A549 (cell line): ENCODE data around the gene KIF7. TPM values are rescaled to one million over a fixed set of nuclear protein-coding genes. Genes with fewer than 3 reads are reported as not detected.

ENCODE experiments used
- ATAC-seq, 2 experiments: fragments of 200-7000 bp in 1 of 2; fragments of >200 bp in 1 of 2; cut with Nextera tagmentation in 1 of 2; cut with Tn5 transposase in 1 of 2; 3 replicates each; pipeline versions ENCODE4 v1.8.0 to v1.9.1; 2018 to 2020; ENCODE audit warnings: mild to moderate bottlenecking in 1 of 2, moderate library complexity in 1 of 2
- CTCF ChIA-PET: fragments of 300-600 bp; sonication (Branson Sonifier 250); formaldehyde crosslinking; extraction: SDS; loops from one replicate; lab custom pipeline; 2021; ENCODE audit warnings: antibody characterized with exemption, inconsistent platforms; lab: Yijun Ruan, JAX
- POLR2A ChIA-PET: fragments of 350-600 bp; formaldehyde crosslinking; extraction: SDS; loops from one replicate; lab custom pipeline; 2021; ENCODE audit warnings: antibody characterized with exemption, inconsistent platforms; lab: Yijun Ruan, JAX
- DNase-seq, 2 experiments: peaks; one replicate each; pipeline versions ENCODE4 v3.0.0 to v3.0.0-alpha.2; 2011 to 2016; ENCODE audit warnings: low read depth in 1 of 2, low spot score in 1 of 2
- FAIRE-seq: peaks from 2 replicates; lab custom pipeline; 2011; peaks lifted over from hg19 to GRCh38; lab: Jason Lieb, UNC
- H3K27ac ChIP-seq, 2 experiments: fragments of >200 bp; sonication (Bioruptor Twin); formaldehyde crosslinking; 3 replicates each; pipeline ENCODE4 v1.5.1; 2016 to 2017
- H3K4me1 ChIP-seq: fragments of >200 bp; sonication (Bioruptor Twin); formaldehyde crosslinking; 3 replicates; pipeline ENCODE4 v1.6.1; 2016
- H3K4me2 ChIP-seq: fragments of >200 bp; sonication (Bioruptor Twin); formaldehyde crosslinking; 3 replicates; pipeline ENCODE4 v1.6.1; 2016
- H3K4me3 ChIP-seq: fragments of >200 bp; sonication (Bioruptor Twin); formaldehyde crosslinking; 3 replicates; pipeline ENCODE4 v1.5.1; 2016
- H3K9me3 ChIP-seq: fragments of >200 bp; sonication (Bioruptor Twin); formaldehyde crosslinking; 3 replicates; pipeline ENCODE4 v1.6.1; 2016
- BHLHE40 ChIP-seq: IDR thresholded peaks from 2 replicates; pipeline ENCODE4 v1.6.1; 2012; ENCODE audit warnings: low read depth, low read length, inconsistent platforms
- CEBPB ChIP-seq, 2 experiments: fragments of >200 bp in 1 of 2; sonication (Bioruptor Twin) in 1 of 2; formaldehyde crosslinking in 1 of 2; IDR thresholded peaks; 2 replicates each; pipeline ENCODE4 v1.6.1; 2012 to 2016
- CHD2 ChIP-seq: fragments of 150-350 bp; IDR thresholded peaks from 2 replicates; pipeline ENCODE4 v1.6.1; 2014; ENCODE audit warnings: low read length; ENCODE audit not compliant: partially characterized antibody
- EHMT2 ChIP-seq: fragments of 200-600 bp; sonication (generic); IDR thresholded peaks from 2 replicates; pipeline ENCODE4 v1.6.1; 2016; ENCODE audit warnings: antibody characterized with exemption, low read depth, mild to moderate bottlenecking, moderate library complexity
- FOSL2 ChIP-seq, 2 experiments: fragments of 450-650 bp in 1 of 2; fragments of >200 bp in 1 of 2; sonication (Bioruptor Twin) in 1 of 2; formaldehyde crosslinking; IDR thresholded peaks; 2 replicates each; pipeline versions ENCODE4 v1.5.0 to v1.6.1; 2016 to 2020; ENCODE audit warnings: mild to moderate bottlenecking in 1 of 2, moderate library complexity in 1 of 2
- GATA3 ChIP-seq: IDR thresholded peaks from 2 replicates; pipeline ENCODE4 v1.6.1; 2012; ENCODE audit warnings: borderline replicate concordance
- HDAC2 ChIP-seq: fragments of 200-600 bp; sonication (generic); IDR thresholded peaks from 2 replicates; pipeline ENCODE4 v1.6.1; 2016
- HOXB13 ChIP-seq: fragments of 250-450 bp; sonication (Bioruptor Pico); IDR thresholded peaks from 2 replicates; pipeline ENCODE4 v1.5.0; 2020; ENCODE audit warnings: low read depth, mild to moderate bottlenecking, moderate library complexity
- HOXB5 ChIP-seq: fragments of 250-450 bp; sonication (Bioruptor Pico); IDR thresholded peaks from 2 replicates; pipeline ENCODE4 v1.5.0; 2020; ENCODE audit warnings: mild to moderate bottlenecking, moderate library complexity
- MAZ ChIP-seq: fragments of 150-350 bp; IDR thresholded peaks from 2 replicates; pipeline ENCODE4 v1.6.1; 2014; ENCODE audit warnings: antibody characterized with exemption, low read depth, low read length, borderline replicate concordance
- MYC ChIP-seq: IDR thresholded peaks from 2 replicates; pipeline ENCODE4 v1.6.1; 2012; ENCODE audit warnings: mild to moderate bottlenecking, inconsistent platforms, low read length, improper control_type of control experiment, borderline replicate concordance
- POLR2A ChIP-seq: IDR thresholded peaks from 2 replicates; pipeline ENCODE4 v1.6.1; 2012; ENCODE audit warnings: mild to moderate bottlenecking, low read length
- POLR2AphosphoS2 ChIP-seq: conservative IDR thresholded peaks from 2 replicates; pipeline ENCODE4 v1.6.1; 2012; ENCODE audit warnings: low read length, improper control_type of control experiment, inconsistent platforms
- RARB ChIP-seq: fragments of 250-450 bp; sonication (Bioruptor Pico); IDR thresholded peaks from 2 replicates; pipeline ENCODE4 v1.8.0; 2021; ENCODE audit warnings: mild to moderate bottlenecking, moderate library complexity
- RCOR1 ChIP-seq: fragments of 150-350 bp; IDR thresholded peaks from 2 replicates; pipeline ENCODE4 v1.6.1; 2014; ENCODE audit warnings: antibody characterized with exemption, low read length, low read depth
- TFCP2L1 ChIP-seq: fragments of 250-450 bp; sonication (Bioruptor Pico); IDR thresholded peaks from 2 replicates; pipeline ENCODE4 v1.5.0; 2021; ENCODE audit warnings: mild to moderate bottlenecking
- TP53 ChIP-seq: fragments of 250-450 bp; sonication (Bioruptor Pico); IDR thresholded peaks from 2 replicates; pipeline ENCODE4 v1.5.0; 2021; ENCODE audit warnings: mild to moderate bottlenecking, moderate library complexity
- ZFP36 ChIP-seq: fragments of 450-650 bp; IDR thresholded peaks from 2 replicates; pipeline ENCODE4 v1.6.1; 2014; ENCODE audit warnings: borderline replicate concordance; ENCODE audit not compliant: partially characterized antibody
- WGBS: methylation state at CpG from one replicate; pipeline ENCODE4 v1.1.6; 2017; ENCODE audit errors: missing lambda C conversion rate; 5-methylcytosine and 5-hydroxymethylcytosine counted together
- polyA plus RNA-seq, 4 experiments: library from polyadenylated mRNA; depleted of rRNA in 3 of 4; stranded (reverse); fragments of >200 nt; fragmentation: RNase III in 1 of 4; extraction: RNeasy Plus Mini Kit Qiagen cat#74134 plus additional on column Dnase treatment in 1 of 4; gene quantifications; 2 replicates in 3 of 4; 3 replicates in 1 of 4; pipeline ENCODE4 v1.2.3, GENCODE V29; 2011 to 2017
- TF ChIP-seq, protein P1 (sequence below): IDR thresholded peaks from 2 replicates; pipeline ENCODE4 v1.6.1; 2012
- TF ChIP-seq, protein P2 (sequence below): fragments of 250-450 bp; sonication (Bioruptor Pico); IDR thresholded peaks from 2 replicates; pipeline ENCODE4 v1.5.0; 2021; ENCODE audit warnings: mild to moderate bottlenecking, moderate library complexity, borderline replicate concordance
- TF ChIP-seq, protein P3 (sequence below): fragments of 450-650 bp; IDR thresholded peaks from 2 replicates; pipeline ENCODE4 v1.6.1; 2014; ENCODE audit warnings: antibody characterized with exemption
- TF ChIP-seq, protein P4 (sequence below): fragments of >200 bp; sonication (Bioruptor Twin); formaldehyde crosslinking; IDR thresholded peaks from 3 replicates; pipeline ENCODE4 v1.5.1; 2016
- TF ChIP-seq, protein P5 (sequence below): fragments of 250-450 bp; sonication (Bioruptor Pico); IDR thresholded peaks from 2 replicates; pipeline ENCODE4 v1.5.0; 2020; ENCODE audit warnings: low read depth, mild to moderate bottlenecking, moderate library complexity
- TF ChIP-seq, protein P6 (sequence below): IDR thresholded peaks from 2 replicates; pipeline ENCODE4 v1.6.1; 2012
- TF ChIP-seq, protein P7 (sequence below): fragments of >200 bp; sonication (Bioruptor Twin); formaldehyde crosslinking; IDR thresholded peaks from 2 replicates; pipeline ENCODE4 v1.6.1; 2016

Gene KIF7
- polyA plus RNA-seq, 2 of the 4 experiments (the other 2 are of a cell fraction) = 2.2 to 4.1 TPM

DNA sequence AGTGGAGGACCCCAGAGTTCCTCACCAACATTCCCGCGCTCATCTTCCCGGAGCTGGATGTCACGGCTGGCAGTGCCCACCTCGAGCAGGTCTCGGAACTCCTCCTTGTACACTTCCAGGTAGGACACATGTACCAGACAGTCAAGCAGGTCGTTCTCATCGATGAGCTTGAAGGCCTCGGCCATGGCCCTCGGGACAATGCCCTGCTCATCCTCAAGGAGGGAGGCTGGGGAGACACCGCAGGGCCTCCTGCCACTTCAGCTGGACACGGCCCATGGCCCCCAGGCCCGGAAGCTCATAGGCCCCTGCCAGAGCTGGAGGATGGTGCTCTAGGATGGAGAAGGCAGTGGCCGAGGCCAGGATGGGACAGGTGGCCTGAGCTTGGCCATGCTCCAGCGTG lies 5.6 kb downstream of the KIF7 start:
- ChIA-PET POLR2A (interaction anchor here (1.0 kb wide), 1 partner anchor 31 kb away, joined by 3 read pairs; no protein-coding TSS in a partner anchor), CTCF (interaction anchor here (0.6 to 7.2 kb wide), 4 partner anchors 8 to 551 kb away, joined by 3 to 126 read pairs (median 4); no protein-coding TSS in a partner anchor)
- 91% methylated on average over 12 of the region's 15 CpGs for WGBS
- Histone ChIP-seq H3K4me3 (no peak overlapping the region), H3K4me2 (no peak overlapping the region), H3K9me3 (no peaks in the 10 kb centered on the region), H3K4me1 (peaks cover 4% of the 10 kb centered on the region; the same call in 1 of the 3 replicates), H3K27ac (no peak overlapping the region)
- DNase-seq (no peak), FAIRE-seq (no peak), ATAC-seq (no peak)
- TF ChIP-seq GATA3 (no peak), HDAC2 (no peak), CHD2 (no peak), TP53 (CRISPR knock-in tag) (no peak), HOXB13 (CRISPR knock-in tag) (no peak), BHLHE40 (no peak), CEBPB (IDR thresholded peaks at IDR 0.05) (no peak), ZFP36 (no peak), FOSL2 (IDR thresholded peaks at IDR 0.05) (no peak), FOSL2 (CRISPR knock-in tag; IDR thresholded peaks at IDR 0.05) (no peak), RCOR1 (no peak)
- TF ChIP-seq, protein P1, sequence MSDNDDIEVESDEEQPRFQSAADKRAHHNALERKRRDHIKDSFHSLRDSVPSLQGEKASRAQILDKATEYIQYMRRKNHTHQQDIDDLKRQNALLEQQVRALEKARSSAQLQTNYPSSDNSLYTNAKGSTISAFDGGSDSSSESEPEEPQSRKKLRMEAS = no peak
- TF ChIP-seq, protein P2, sequence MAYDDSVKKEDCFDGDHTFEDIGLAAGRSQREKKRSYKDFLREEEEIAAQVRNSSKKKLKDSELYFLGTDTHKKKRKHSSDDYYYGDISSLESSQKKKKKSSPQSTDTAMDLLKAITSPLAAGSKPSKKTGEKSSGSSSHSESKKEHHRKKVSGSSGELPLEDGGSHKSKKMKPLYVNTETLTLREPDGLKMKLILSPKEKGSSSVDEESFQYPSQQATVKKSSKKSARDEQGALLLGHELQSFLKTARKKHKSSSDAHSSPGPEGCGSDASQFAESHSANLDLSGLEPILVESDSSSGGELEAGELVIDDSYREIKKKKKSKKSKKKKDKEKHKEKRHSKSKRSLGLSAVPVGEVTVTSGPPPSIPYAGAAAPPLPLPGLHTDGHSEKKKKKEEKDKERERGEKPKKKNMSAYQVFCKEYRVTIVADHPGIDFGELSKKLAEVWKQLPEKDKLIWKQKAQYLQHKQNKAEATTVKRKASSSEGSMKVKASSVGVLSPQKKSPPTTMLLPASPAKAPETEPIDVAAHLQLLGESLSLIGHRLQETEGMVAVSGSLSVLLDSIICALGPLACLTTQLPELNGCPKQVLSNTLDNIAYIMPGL (CRISPR knock-in tag) = no peak
- TF ChIP-seq, protein P3, sequence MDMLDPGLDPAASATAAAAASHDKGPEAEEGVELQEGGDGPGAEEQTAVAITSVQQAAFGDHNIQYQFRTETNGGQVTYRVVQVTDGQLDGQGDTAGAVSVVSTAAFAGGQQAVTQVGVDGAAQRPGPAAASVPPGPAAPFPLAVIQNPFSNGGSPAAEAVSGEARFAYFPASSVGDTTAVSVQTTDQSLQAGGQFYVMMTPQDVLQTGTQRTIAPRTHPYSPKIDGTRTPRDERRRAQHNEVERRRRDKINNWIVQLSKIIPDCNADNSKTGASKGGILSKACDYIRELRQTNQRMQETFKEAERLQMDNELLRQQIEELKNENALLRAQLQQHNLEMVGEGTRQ = no peak
- TF ChIP-seq, protein P4, sequence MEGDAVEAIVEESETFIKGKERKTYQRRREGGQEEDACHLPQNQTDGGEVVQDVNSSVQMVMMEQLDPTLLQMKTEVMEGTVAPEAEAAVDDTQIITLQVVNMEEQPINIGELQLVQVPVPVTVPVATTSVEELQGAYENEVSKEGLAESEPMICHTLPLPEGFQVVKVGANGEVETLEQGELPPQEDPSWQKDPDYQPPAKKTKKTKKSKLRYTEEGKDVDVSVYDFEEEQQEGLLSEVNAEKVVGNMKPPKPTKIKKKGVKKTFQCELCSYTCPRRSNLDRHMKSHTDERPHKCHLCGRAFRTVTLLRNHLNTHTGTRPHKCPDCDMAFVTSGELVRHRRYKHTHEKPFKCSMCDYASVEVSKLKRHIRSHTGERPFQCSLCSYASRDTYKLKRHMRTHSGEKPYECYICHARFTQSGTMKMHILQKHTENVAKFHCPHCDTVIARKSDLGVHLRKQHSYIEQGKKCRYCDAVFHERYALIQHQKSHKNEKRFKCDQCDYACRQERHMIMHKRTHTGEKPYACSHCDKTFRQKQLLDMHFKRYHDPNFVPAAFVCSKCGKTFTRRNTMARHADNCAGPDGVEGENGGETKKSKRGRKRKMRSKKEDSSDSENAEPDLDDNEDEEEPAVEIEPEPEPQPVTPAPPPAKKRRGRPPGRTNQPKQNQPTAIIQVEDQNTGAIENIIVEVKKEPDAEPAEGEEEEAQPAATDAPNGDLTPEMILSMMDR = no peak
- TF ChIP-seq, protein P5, sequence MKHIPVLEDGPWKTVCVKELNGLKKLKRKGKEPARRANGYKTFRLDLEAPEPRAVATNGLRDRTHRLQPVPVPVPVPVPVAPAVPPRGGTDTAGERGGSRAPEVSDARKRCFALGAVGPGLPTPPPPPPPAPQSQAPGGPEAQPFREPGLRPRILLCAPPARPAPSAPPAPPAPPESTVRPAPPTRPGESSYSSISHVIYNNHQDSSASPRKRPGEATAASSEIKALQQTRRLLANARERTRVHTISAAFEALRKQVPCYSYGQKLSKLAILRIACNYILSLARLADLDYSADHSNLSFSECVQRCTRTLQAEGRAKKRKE (CRISPR knock-in tag) = no peak

DNA sequence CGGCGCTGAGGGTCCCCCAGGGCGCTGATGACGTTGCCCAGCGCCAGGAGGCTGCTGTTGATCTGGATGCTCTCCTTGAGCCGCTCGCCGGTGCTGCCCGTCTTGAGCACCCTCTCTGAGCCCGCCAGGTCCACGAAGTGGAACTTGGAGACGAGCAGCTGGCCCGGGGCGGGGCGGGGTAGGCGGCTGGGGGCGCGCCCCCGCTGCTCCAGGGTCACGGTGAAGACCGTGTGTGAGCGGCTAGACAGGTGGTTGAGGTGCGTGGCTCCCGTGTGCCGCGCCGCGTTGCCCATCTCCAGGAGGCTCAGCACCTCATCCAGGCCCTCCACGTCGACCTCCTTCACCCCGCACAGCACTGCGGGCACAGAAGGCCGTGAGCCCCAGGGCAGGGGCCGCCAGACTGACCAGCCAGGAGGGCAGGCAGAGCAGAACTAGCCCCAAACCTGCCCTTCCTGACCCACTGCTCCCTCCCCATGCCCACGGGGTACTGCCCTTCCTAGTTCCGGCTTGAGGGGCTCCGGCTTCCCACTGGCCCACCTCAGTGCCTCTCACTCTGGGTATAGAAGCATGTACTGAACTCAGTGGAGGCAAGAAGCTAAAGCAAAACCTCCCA lies 6.1 kb downstream of the KIF7 start:
- FAIRE-seq (no peak), DNase-seq (no peak), ATAC-seq (no peak)
- WGBS = 93% methylated on average over 35 of the region's 37 CpGs
- TF ChIP-seq HOXB5 (CRISPR knock-in tag) (no peak), TFCP2L1 (CRISPR knock-in tag) (no peak), POLR2AphosphoS2 (no peak), POLR2A (no peak), MYC (no peak), EHMT2 (no peak), HDAC2 (no peak), CHD2 (no peak), RARB (CRISPR knock-in tag) (no peak), MAZ (no peak)
- TF ChIP-seq, protein P6, sequence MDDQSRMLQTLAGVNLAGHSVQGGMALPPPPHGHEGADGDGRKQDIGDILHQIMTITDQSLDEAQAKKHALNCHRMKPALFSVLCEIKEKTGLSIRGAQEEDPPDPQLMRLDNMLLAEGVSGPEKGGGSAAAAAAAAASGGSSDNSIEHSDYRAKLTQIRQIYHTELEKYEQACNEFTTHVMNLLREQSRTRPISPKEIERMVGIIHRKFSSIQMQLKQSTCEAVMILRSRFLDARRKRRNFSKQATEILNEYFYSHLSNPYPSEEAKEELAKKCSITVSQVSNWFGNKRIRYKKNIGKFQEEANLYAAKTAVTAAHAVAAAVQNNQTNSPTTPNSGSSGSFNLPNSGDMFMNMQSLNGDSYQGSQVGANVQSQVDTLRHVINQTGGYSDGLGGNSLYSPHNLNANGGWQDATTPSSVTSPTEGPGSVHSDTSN = no peak
- TF ChIP-seq, protein P7, sequence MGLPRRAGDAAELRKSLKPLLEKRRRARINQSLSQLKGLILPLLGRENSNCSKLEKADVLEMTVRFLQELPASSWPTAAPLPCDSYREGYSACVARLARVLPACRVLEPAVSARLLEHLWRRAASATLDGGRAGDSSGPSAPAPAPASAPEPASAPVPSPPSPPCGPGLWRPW = no peak
- TF ChIP-seq, protein P2 (CRISPR knock-in tag) = no peak
- H3K4me1 ChIP-seq = no peaks in the 10 kb centered on the region
- H3K4me3 ChIP-seq = no peak overlapping the region
- no peak overlapping the region for H3K27ac ChIP-seq
- no peaks in the 10 kb centered on the region for H3K9me3 ChIP-seq
- POLR2A ChIA-PET = interaction anchor here (1.0 kb wide), 1 partner anchor 32 kb away, joined by 3 read pairs; no protein-coding TSS in a partner anchor
- CTCF ChIA-PET = interaction anchor here (0.6 to 7.2 kb wide), 2 partner anchors 12 to 551 kb away, joined by 3 to 126 read pairs; no protein-coding TSS in a partner anchor
- no peak overlapping the region for H3K4me2 ChIP-seq
